Measurements from ENCODE around the gene SMC5.

DNA sequence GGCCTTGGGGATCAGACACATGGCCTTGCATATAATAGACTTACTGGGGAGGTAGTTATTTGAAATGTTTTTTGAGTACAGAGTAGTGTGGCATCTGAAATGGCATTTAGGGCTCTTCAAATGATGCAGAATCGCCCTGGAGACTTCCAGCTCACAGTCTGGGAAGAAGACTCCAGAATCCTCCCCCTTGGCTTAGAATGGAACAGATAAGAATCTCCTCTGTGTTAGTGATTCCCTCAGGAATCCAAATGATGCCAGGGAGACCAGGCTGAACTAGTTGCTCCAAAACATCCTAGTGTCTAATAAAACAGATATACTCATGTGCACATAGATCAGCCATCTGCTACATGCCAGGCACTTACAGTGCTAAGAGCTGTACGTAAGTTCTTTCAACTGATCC is 38.6 kb upstream of the SMC5 start:
- TF ChIP-seq, protein P1, sequence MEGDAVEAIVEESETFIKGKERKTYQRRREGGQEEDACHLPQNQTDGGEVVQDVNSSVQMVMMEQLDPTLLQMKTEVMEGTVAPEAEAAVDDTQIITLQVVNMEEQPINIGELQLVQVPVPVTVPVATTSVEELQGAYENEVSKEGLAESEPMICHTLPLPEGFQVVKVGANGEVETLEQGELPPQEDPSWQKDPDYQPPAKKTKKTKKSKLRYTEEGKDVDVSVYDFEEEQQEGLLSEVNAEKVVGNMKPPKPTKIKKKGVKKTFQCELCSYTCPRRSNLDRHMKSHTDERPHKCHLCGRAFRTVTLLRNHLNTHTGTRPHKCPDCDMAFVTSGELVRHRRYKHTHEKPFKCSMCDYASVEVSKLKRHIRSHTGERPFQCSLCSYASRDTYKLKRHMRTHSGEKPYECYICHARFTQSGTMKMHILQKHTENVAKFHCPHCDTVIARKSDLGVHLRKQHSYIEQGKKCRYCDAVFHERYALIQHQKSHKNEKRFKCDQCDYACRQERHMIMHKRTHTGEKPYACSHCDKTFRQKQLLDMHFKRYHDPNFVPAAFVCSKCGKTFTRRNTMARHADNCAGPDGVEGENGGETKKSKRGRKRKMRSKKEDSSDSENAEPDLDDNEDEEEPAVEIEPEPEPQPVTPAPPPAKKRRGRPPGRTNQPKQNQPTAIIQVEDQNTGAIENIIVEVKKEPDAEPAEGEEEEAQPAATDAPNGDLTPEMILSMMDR (IDR thresholded peaks at IDR 0.05) = no peak
- TF ChIP-seq POLR2A (IDR thresholded peaks at IDR 0.05) = no peak

Data from lower leg skin (tissue), 3 donors.